ENCODE measurements around the gene GMCL2.

The GMCL2 gene

DNA sequence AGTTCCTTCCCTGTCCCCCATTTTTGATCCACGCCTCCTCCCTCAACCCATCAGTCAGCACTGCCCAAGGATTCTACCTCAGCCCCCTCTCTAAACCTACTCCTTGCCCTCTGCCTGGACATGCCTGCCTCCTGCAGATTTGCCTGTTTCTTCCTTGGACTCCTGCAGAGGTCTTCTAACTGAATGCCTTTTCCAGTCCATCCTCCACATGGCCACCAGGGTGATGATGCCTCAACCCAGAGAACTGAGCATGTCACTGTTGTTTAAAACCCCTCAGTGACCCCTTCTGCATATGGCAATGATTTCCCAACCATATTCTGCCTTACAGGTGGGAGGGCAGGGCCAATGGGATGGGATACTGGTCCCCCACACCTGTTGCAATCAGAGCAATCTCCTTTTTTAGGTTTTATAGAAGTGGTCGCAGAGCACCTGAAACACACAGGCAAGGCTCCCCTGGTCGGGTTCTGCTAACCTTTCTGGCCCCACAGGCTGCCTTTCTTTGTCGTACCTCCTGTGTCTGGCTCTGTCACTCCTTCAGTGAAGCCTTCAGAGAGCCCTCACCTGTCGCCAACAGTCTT, 36.1 kb upstream of the GMCL2 start:
- intact Hi-C loops (cut with DNase I): no loop called here
- DNase-seq: no peak

DNA sequence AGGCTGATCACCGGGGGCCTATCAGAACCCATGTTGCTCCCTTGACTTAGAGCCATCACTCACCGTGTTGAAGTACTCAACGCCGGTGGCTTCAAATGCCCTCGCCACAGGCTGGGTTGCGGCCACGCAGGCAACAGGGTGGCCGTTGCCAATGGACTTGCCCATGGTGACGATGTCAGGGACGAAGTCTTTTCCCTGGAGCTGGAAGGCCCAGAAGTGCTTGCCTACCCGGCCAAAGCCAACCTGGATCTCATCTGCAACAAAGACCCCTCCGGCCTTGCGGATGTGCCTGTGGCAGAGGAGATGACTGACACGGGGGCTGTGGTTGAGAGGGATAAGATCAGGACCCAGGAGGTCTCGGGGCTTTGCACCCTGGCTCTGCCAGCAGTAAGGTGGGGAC, 35.1 kb upstream of the GMCL2 start:
- intact Hi-C loops (cut with DNase I): no loop called here
- DNase-seq: no peak

DNA sequence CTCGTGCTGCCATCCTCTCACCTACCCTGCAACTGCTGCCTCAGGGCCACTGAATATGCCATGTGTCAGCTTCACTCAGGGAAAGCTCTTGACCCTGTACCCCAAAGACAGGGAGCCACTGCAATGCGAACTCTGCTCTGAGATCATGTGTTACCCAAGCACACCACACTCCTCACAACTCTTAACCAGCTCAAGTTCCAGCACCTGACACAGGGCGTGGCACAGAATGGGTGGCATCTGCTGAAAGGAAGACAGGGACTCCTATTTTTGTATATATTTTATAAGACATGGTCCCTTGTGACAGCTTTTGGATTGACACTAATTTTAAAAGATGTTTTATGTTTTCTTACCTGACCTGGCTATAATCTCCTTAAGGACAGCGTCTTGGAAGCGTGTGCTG, 34.7 kb upstream of the GMCL2 start:
- no peak for DNase-seq
- intact Hi-C loops (cut with DNase I): no loop called here

DNA sequence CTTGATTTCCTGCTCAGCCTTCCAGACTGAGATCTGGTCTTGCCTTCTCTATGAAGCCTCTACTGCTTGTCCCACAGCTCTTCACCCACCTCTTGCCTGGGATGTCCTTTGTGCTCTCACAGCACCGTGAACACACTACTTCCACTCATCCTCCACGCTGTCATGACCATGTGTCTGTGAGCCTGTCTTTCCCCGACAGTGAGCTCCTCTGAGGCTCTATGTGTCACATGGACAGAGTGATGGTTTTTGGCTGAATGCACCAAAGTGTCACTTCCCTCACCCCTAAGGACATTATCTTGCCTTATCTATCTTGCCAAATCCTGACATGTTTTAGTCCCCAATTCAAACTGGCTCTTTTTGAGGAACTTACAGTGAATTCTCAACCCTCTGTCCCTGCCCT, 34.1 kb upstream of the GMCL2 start:
- DNase-seq: no peak
- intact Hi-C loops (cut with DNase I): no loop called here

DNA sequence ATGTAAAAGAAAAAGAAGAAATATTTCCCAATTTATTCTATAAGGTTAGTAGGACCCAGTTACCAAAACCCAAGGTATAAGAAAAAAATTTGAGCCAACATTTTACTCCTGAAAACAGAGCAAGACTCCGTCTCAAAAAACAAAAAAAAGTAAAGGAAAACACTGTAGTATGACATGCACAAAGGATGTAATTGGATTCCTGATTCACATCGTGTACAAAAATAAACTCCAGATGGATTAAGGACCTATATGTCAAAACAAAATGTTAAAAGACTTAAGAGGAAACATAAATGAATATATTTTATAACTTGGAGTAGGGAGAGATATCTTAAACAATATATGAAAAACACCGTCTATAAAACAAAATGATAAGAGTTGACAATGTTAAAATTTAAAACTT, 31.7 kb upstream of the GMCL2 start:
- intact Hi-C loops (cut with DNase I): no loop called here
- DNase-seq: no peak

DNA sequence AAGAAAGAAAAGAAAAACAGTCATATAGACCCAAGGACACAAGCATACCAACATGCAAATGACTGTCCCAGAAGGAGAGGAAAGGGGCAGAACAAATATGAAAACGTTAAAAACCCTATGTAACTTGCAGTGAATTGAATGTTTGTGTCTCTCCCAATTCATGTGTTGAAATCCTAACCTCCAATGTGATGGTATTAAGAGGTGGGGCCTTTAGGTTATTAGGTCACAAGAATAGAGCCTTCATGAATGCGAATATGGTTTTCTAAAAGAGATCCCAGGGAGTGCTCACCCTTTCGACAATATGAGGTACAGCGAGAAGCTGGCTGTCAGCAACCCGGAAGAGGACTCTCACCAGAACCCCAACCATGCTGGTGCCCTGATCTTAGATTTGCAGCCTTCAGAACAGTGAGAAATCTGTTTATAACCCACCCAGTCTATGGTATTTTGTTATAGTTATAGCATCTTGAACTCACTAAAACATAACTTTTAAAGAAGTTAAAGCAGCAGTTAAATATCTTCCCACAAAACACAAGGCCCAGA, 31.1 kb upstream of the GMCL2 start:
- intact Hi-C loops (cut with DNase I): no loop called here

DNA sequence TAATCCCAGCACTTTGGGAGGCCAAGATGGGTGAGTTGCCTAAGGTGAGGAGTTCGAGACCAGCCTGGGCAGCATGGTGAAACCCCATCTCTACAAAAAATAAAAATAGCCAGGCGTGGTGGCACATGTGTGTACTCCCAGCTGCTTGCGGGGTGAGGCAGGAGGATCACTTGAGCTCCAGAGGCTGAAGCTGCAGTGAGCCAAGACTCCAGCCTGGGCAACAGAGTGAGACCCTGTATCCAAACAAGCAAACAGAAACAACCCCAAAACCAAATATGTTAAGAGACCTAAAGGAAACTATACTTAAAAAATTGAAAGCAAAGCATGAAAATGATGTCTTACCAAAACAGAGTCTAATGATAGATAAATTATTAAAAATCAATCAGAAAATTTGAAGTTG, 29.6 kb upstream of the GMCL2 start:
- no peak for DNase-seq
- intact Hi-C loops (cut with DNase I): no loop called here

More for the DNA sequence above, 31.1 kb upstream of the GMCL2 start:
- DNase-seq: no peak

DNA sequence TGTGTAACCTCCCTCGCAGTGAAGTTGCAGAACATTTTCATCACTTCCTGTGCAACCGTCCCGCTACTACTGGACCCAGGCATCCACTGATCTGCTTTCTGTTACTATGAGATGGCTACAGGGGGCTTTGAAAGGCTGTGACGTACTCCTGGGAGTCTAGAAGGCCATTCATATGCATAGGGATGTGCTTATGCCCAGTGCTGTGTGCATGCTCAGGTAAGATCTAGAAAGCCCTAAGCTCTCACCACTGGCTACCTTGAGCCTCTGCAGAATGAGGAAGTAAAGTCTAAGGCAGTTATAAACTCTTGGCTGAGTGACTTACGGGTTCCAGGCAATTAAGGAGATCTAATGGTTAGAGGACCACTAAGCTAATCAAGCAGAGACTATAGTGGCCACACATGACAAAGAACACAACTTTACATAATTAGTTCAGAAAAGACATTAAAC, 28.9 kb upstream of the GMCL2 start:
- intact Hi-C loops (cut with DNase I): no loop called here
- no peak for DNase-seq

DNA sequence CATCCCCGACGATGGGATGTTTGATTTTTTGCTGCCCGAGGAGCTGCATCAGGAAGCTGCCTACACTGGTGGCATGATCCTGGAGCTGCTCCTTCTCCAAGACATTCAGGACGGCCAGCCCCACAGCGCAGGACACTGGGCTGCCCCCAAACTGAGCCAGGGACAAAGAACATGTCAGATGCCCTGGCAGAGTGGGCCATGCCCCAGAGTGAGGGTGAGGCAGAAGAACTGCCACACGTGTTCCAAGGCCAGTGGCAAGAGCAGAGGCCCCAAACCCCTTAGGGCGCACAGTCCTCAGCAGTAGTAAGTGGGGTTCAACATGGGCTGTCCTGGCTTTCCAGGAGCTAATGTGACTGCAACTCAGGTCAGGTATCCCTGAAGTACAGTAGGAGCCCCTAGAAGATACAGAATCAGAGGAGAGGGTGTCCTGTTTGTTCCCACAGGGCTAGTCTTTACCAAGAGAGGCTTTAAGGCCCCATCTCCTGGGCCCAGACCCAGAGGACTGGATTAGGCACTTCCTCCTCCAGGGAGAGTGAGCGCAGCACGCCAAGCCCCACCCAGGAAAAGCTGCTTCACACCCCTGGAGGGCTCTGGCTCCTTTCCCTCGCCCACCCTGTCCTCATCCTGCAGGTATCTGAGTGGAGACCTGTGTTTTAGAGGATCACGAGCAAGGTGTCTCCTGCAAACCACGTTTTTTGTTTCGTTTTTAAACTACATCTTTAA, 28.3 kb upstream of the GMCL2 start:
- intact Hi-C loops (cut with DNase I): no loop called here

DNA sequence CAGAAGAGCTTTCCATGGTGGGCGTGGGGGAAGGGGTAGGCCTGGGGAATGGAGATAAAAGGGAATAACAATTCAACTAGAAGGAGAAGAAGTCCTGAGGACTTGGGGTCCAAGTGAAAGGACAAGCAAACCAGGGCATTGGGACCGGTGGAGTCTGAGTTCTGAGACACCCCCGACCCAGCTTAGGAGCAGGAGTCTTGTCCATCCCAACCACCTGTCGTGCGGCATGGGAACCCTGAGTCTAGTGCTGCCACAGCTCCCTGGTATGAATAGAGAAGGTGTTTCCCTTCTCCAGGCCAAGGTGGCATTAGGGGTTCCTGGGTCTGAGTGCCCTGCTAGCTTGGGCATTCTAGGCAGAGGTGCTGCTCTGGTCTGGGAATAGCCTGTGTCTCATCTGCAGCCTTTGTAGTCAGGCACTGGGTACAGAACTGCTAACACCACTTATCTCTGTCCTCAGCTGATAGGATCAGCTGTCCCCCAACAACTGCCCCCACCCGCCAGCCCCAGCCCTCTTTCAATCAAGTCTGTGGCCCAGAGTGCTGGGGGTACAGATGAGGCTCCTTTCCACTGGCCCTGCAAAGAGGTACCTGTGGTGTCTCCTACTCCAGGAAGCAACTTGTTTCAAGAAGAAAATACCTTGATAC, 27.1 kb upstream of the GMCL2 start:
- DNase-seq: no peak
- intact Hi-C loops (cut with DNase I): no loop called here

More for the DNA sequence above, 28.3 kb upstream of the GMCL2 start:
- DNase-seq: no peak

DNA sequence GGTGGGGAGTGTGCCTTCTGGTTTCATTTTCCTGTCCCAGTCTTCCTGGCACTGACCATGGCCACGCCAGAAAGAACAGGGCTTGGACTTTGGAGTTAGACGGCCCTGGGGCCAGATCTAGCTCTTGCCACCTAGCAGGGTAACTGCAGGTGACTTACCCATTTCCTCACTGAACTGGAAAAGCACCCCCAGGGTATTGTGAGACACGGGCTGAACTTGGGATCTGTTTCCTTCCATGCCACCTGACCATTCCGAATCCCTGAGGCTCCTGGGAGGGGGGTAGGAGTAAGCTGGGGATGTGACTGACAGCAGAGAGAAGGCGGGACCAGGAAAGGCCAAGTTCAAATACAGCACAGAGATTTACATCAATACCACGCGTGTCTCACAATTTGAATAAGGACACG, 26.6 kb upstream of the GMCL2 start:
- intact Hi-C loops (cut with DNase I): no loop called here
- DNase-seq: no peak

DNA sequence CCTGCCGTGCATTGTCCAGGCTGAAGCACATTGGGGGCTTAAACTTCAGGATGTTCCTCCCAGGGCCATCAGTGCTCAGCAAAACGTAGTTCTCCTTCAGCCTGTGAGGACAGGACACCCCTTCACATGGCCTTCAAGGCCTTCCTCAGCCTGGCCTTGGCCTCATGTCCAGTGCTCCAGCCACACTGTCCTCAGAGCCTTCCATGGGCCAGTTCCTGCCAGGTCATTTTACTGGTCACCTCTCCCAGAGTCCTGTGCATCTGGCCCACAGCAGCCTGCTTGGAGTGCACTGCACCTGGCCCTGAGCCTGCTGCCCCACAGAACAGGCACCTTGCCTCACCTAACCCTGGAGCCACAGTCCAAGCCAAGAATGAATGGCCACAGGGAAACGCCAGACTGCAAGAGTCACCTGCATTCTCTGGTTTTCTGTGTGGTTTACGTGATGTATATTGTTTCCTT, 25.9 kb upstream of the GMCL2 start:
- intact Hi-C loops (cut with DNase I): no loop called here
- DNase-seq: no peak

DNA sequence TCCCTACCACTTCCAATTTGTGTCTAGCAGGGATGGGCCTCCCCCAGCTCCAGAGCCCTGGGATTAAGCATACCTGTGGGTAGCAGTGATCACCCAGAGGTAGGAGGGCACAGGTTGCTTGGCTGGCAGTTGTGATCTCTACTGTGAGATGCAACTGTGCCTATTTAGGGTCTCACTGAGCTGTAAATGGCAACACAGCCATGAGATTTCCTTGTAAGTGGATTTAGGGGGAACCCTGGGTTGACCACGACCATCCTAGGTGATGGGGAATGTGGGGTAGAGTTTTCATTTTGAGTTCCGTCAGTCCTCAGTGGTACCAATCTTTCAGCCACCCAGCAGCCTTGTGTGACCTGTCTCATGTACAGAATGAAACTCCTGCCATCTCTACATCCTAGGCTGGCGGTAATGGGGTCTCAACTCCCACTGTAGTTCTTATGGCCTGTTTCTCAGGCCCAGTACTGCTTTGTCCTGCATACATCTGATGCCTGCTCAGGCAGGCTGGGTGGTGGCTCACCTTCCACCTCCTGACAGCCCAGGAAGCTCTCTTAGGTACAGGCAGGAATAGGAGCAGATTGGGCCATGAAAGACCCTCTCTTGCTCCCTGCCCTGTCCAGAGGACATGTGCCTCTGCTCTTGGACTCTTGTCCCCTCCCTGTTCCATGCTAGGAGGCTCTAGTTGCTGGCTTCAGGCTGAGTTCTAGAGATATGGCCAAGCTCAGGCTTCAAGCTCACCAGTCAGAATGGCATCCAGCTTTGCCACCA, 25.3 kb upstream of the GMCL2 start:
- intact Hi-C loops (cut with DNase I): no loop called here
- DNase-seq: no peak

DNA sequence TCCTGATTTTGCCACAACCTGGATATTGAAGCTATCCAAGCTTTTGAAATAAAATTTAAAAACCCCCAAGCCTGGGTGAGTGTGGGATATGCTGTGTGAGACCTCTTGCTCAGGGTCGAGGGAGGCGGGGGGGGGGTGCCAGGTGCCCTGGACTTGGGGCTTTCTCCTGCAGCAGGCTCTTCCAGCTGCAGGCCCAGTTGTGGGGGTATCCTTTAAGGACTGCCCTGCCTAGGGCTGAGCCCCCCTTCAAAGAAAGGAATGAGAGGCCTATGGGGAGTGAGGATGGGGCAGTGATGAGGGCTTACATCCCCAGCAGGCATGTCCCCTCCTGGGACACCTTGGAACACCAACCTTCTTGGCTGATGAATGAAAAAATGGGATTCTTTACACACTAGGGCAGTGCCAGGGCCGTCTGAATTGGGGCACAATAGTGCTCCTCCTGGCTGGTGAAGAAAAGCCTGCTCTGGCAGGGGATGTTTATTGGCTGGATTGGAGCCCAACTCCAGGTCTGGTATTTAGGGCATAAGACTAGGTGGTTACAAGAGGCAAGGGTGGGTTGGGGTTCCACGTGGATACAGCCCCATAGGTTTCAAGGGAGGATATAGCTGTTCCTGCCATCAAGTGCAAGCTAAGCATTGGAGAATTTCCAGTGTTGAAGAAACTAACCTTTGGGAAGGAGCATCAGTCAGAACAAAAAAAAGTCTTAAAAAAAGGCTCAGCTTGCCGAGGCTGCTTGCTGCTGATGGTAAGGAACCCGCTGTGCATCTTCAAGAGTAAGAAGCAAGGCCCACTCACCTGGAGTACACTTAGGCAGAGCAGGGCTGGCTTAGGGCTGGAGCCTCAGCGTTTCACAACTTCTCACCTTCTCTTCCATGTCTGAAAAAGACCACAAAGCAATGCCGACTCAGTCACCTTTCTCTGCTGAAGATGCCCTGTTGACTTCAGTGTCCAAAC, 24.2 kb upstream of the GMCL2 start:
- no peak for DNase-seq
- intact Hi-C loops (cut with DNase I): no loop called here

DNA sequence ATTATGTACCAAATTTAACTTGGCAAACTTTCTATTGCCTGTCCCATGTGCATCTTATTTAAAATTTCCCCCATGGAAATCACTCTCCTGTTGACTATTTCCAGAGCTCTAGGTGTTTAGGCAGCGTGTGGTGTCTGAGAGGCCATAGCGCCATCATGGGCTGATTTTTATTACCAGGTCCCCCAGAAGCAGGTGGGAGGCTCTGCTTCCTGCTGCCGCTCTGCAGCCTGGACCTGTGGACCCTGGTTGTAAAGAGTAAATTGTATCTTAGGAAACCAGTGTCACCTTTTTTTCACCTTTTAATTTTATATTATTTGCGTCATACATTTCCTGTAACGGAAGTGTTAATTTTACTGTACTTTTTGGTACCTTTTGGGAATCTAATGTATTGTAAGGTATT, 23.5 kb upstream of the GMCL2 start:
- no peak for DNase-seq
- intact Hi-C loops (cut with DNase I): no loop called here

DNA sequence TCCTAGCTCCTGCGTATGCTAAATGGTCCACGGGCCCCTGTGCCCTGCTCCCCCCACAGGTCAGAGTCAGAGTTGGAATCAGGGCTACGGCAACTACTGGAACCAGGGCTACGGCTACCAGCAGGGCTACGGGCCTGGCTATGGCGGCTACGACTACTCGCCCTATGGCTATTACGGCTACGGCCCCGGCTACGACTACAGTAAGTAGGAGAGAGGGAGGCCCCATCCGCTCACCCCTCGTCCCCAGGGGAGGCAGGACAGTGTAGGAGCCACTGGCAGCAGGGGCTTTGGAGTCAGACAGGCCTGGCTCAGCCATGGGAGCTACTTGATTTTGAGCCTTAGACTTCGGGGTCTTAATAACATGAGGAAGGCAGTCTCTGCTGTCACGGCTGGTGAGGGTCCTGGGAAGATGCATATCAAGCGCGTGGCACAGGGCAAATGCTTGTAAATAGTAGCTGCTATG, 22.9 kb upstream of the GMCL2 start:
- peak in 1 of 42 donors; percentile 16 for DNase-seq
- intact Hi-C loops (cut with DNase I): no loop called here

DNA sequence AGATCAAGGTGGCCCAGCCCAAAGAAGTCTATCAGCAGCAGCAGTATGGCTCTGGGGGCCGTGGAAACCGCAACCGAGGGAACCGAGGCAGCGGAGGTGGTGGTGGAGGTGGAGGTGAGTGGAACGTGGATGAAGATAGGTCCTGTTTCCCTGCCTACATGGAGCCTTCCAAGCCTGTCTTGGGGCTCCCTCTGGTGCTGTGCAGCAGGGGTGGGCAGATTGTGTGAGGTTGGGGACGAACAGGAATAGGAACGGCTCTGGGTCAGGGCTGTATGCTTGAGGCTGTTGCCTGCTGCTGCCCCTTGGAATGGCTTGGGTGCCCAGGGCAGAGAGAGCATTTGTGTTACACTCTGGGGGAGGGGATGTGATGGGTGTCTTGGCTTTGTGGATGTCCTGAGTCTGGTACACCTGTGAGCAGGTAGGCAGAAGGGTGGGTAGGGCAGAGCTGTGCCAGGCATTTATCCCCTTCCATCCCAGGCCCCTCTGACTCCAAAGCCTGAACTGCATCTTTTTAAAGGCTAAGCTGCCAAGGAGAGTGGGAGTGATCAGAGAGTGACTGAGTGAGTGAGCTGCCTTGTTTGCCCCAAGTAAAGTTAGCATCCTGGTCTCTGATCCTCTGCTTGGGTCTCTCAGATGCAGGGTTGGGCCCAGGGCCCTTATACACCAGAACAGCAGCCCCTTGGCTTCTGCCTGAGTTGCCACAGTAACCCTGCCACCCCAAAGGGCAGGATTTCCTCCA, 22.3 kb upstream of the GMCL2 start:
- peak in 2 of 42 donors; percentile 9 to 10 for DNase-seq
- intact Hi-C loops (cut with DNase I): loop anchor here (10.0 kb wide), 1 partner anchor 55 kb away; the partner anchor contains the start of gene NHP2
